ENCODE data around the gene DOK3.

The DOK3 gene

DNA sequence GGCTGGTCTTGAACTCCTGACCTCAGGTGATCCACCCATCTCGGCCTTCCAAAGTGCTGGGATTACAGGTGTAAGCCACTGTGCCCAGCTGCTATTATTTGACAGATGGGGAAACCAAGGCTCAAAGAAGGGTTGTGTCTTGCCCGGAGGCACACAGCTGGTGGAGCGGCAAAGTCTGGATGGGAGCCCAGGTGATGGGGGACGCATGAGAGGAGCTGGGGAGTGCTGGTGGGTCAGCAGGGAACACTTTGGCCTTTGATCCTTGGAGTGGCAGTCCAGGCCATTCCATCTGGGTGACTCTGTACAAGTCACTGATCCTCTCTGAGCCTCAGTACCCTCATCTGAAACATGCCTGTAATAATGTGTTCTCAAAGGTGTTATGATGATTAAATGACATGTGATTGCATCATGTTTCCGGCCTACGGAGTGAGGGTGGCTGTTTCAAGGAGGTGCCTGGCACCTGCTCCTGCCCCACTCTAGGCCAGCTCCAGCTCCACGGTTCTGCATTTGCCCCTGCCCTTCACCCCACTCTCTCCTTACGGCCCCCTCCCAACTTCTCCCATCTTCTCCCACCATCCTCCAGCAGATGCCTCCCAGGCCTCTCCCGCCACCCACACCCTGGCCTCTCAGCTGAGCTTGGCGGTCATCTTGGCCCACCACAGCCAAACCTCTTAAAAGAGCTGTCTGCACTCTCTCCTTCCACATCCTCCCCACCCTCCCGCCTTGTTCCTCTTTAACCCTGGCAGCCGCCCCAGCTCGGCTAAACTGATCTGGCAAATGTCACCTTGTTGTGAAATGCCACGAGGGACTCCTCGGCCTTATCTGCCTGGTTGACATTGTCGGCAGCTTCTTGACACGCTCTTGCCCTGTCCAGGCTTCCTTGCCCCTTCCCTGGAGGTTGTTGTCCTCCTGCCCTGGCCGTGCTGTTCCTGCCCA is 30.6 kb downstream of the DOK3 start:
- DNase-seq = peak; percentile 87
- Histone ChIP-seq H3K79me1 (replicated peaks; ENCODE audit: low read length, poor library complexity, severe bottlenecking) (peaks cover 6% of the 10 kb centered on the region), H3K36me3 (ENCODE audit: control insufficient read depth in 1 of 2, insufficient read depth in 2 of 2, low read depth in 1 of 2, low read length in 2 of 2) (peaks cover 20 to 41% of the 10 kb centered on the region in 2 experiments), H3K4me3 (ENCODE audit: insufficient read depth in 1 of 2, low read depth in 1 of 2, low read length in 2 of 2) (no peak overlapping the region), H3K4me1 (ENCODE audit: control insufficient read depth, insufficient read depth, low read depth, low read length) (peaks cover 65% of the 10 kb centered on the region), H2BK120ac (ENCODE audit: low read depth, low read length) (no peak overlapping the region), H3K14ac (ENCODE audit: low read length in 2 of 2) (no peak overlapping the region), H2BK12ac (ENCODE audit: low read length in 2 of 2) (peak overlapping the region in 1 of 2 experiments; percentile 38), H4K91ac (ENCODE audit: low read length) (peak overlapping the region; percentile 75), H2BK5ac (ENCODE audit: low read depth, low read length, poor library complexity, severe bottlenecking) (peak overlapping the region; percentile 39), H3K4me2 (ENCODE audit: low read length, poor library complexity, severe bottlenecking) (no peak overlapping the region), H4K8ac (ENCODE audit: low read length) (peak overlapping the region; percentile 73), H3K9me3 (ENCODE audit: control insufficient read depth, low read length) (no peaks in the 10 kb centered on the region), H3K9ac (ENCODE audit: low read length) (peak overlapping the region; percentile 54), H3K23ac (ENCODE audit: low read length in 2 of 2) (no peak overlapping the region), H2AFZ (ENCODE audit: low read depth, low read length) (no peak overlapping the region), H2AK5ac (ENCODE audit: low read length, severe bottlenecking) (peak overlapping the region; percentile 72), H2BK15ac (ENCODE audit: low read depth, poor library complexity, severe bottlenecking) (no peak overlapping the region), H3K18ac (ENCODE audit: low read depth in 1 of 2, low read length in 2 of 2) (peak overlapping the region; percentile 9 to 51), H3K27me3 (ENCODE audit: control insufficient read depth in 1 of 2, insufficient read depth in 1 of 2, low read length in 2 of 2) (no peaks in the 10 kb centered on the region), H3K4ac (ENCODE audit: low read depth in 1 of 2, low read length in 2 of 2) (no peak overlapping the region), H3K27ac (ENCODE audit: low read length, poor library complexity, severe bottlenecking) (peak overlapping the region; percentile 84)
- 54% methylated on average over 17 of the region's 18 CpGs for WGBS

DNA sequence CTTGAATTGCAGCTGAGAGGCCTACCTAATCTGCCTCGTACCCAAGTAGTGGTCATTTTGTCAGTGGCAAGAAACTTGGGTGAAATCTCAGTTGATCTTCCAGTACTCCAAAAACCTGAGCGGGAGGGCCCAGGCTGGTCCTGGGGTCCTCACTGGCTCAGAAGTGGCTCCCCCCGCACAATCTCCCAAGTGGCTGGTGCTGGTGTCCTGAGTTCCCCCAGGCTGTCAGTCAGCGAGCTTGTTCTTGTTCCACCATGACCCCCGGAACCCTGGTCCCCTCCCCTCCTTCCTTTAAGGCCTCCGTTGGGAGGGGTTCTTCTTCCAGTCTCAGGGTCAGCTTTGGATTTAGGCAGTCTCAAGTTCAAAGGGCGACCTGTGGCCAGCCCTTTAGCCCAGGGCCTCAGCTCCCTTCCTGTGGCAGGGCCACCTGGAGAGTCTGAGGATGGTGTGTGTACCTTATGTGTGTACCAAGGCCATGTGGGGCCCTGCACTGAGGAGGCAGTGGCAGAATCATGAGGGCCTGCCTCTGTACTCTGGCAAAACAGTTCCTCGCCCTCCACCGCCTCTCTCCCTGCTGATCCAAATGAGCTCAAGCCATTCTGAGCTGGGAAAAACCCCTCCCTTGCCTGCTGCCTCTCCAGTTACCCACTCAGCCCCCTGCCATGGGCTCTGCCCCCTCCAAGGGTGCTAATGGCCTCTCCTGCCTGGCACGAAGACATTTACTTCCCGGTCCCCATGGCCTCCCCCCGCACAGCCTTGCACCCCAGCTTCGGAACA is 31.7 kb downstream of the DOK3 start:
- H3K14ac ChIP-seq (ENCODE audit: low read length in 2 of 2) = no peak overlapping the region
- no peaks in the 10 kb centered on the region for H3K9me3 ChIP-seq (ENCODE audit: control insufficient read depth, low read length)
- no peaks in the 10 kb centered on the region for H3K27me3 ChIP-seq (ENCODE audit: control insufficient read depth in 1 of 2, insufficient read depth in 1 of 2, low read length in 2 of 2)
- peaks cover 4% of the 10 kb centered on the region for H3K79me1 ChIP-seq (replicated peaks; ENCODE audit: low read length, poor library complexity, severe bottlenecking)
- DNase-seq = peak; percentile 41
- H3K4me3 ChIP-seq (ENCODE audit: insufficient read depth in 1 of 2, low read depth in 1 of 2, low read length in 2 of 2) = no peak overlapping the region
- H3K9ac ChIP-seq (ENCODE audit: low read length) = peak overlapping the region; percentile 75
- H3K36me3 ChIP-seq (ENCODE audit: control insufficient read depth in 1 of 2, insufficient read depth in 2 of 2, low read depth in 1 of 2, low read length in 2 of 2) = peaks cover 9 to 30% of the 10 kb centered on the region in 2 experiments
- peak overlapping the region in 1 of 2 experiments; percentile 56 for H2BK12ac ChIP-seq (ENCODE audit: low read length in 2 of 2)
- no peak overlapping the region for H2BK15ac ChIP-seq (ENCODE audit: low read depth, poor library complexity, severe bottlenecking)
- H3K4me2 ChIP-seq (ENCODE audit: low read length, poor library complexity, severe bottlenecking) = no peak overlapping the region
- H2AK5ac ChIP-seq (ENCODE audit: low read length, severe bottlenecking) = peak overlapping the region; percentile 16
- peak overlapping the region in 1 of 2 experiments; percentile 15 for H3K23ac ChIP-seq (ENCODE audit: low read length in 2 of 2)
- no peak overlapping the region for H2AFZ ChIP-seq (ENCODE audit: low read depth, low read length)
- H3K4ac ChIP-seq (ENCODE audit: low read depth in 1 of 2, low read length in 2 of 2) = no peak overlapping the region
- H2BK120ac ChIP-seq (ENCODE audit: low read depth, low read length) = no peak overlapping the region
- H4K8ac ChIP-seq (ENCODE audit: low read length) = no peak overlapping the region
- peak overlapping the region; percentile 21 for H3K27ac ChIP-seq (ENCODE audit: low read length, poor library complexity, severe bottlenecking)
- H4K91ac ChIP-seq (ENCODE audit: low read length) = no peak overlapping the region
- 96% methylated on average over 10 of the region's 13 CpGs for WGBS
- H2BK5ac ChIP-seq (ENCODE audit: low read depth, low read length, poor library complexity, severe bottlenecking) = no peak overlapping the region
- no peak overlapping the region for H3K18ac ChIP-seq (ENCODE audit: low read depth in 1 of 2, low read length in 2 of 2)
- H3K4me1 ChIP-seq (ENCODE audit: control insufficient read depth, insufficient read depth, low read depth, low read length) = peaks cover 56% of the 10 kb centered on the region

DNA sequence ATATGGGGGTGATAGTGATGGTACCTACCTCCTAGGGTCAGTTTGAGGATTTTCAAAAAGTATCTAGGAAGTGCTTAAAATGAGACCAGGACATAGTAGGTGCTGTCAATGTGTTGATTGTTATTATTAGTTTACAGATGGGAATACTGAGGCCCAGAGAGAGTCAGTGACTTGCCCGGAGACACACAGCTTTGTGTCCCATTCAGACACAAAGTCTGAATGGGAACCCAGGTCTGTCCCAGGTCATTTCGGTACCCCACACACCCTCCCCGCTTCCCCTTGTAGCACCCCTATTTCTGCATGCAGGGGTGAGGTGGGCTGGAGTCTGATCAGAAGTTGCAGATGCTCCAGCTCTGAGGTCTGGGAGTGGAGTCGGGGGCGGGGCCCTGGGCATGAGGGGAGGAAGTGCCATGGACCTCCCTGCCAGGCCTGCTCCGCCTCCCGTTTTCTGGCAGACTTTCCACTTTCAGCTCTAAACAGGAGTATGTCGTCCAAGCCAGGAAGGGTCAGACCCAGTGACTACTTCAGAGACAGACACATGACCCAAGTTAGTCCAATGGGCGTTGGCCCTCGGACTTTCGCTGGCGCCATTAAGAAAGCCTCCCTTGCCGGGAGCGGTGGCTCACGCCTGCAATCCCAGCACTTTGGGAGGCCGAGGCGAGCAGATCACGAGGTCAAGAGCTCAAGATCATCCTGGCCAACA is 32.9 kb downstream of the DOK3 start:
- Histone ChIP-seq H2BK5ac (ENCODE audit: low read depth, low read length, poor library complexity, severe bottlenecking) (no peak overlapping the region), H2BK120ac (ENCODE audit: low read depth, low read length) (no peak overlapping the region), H3K4me3 (ENCODE audit: insufficient read depth in 1 of 2, low read depth in 1 of 2, low read length in 2 of 2) (no peak overlapping the region), H4K8ac (ENCODE audit: low read length) (no peak overlapping the region), H3K18ac (ENCODE audit: low read depth in 1 of 2, low read length in 2 of 2) (no peak overlapping the region), H4K91ac (ENCODE audit: low read length) (no peak overlapping the region), H3K27ac (ENCODE audit: low read length, poor library complexity, severe bottlenecking) (no peak overlapping the region), H3K14ac (ENCODE audit: low read length in 2 of 2) (no peak overlapping the region), H3K9ac (ENCODE audit: low read length) (no peak overlapping the region), H2BK12ac (ENCODE audit: low read length in 2 of 2) (no peak overlapping the region), H3K79me1 (replicated peaks; ENCODE audit: low read length, poor library complexity, severe bottlenecking) (no peaks in the 10 kb centered on the region), H3K4me1 (ENCODE audit: control insufficient read depth, insufficient read depth, low read depth, low read length) (peaks cover 53% of the 10 kb centered on the region), H3K9me3 (ENCODE audit: control insufficient read depth, low read length) (no peaks in the 10 kb centered on the region), H3K4me2 (ENCODE audit: low read length, poor library complexity, severe bottlenecking) (no peak overlapping the region), H2AFZ (ENCODE audit: low read depth, low read length) (no peak overlapping the region), H2AK5ac (ENCODE audit: low read length, severe bottlenecking) (peak overlapping the region; percentile 76), H3K23ac (ENCODE audit: low read length in 2 of 2) (no peak overlapping the region), H2BK15ac (ENCODE audit: low read depth, poor library complexity, severe bottlenecking) (no peak overlapping the region), H3K4ac (ENCODE audit: low read depth in 1 of 2, low read length in 2 of 2) (peak overlapping the region in 1 of 2 experiments; percentile 53), H3K27me3 (ENCODE audit: control insufficient read depth in 1 of 2, insufficient read depth in 1 of 2, low read length in 2 of 2) (no peaks in the 10 kb centered on the region), H3K36me3 (ENCODE audit: control insufficient read depth in 1 of 2, insufficient read depth in 2 of 2, low read depth in 1 of 2, low read length in 2 of 2) (peaks cover 3 to 23% of the 10 kb centered on the region in 2 experiments)
- 90% methylated on average over 17 of the region's 18 CpGs for WGBS
- DNase-seq = peak; percentile 53

All from mesenchymal stem cell (in vitro differentiated cells and primary cell).